Activated CD4-positive, alpha-beta T cell treated with anti-CD3 and anti-CD28 coated beads, Interleukin-2, amount 10 ng/mL, durations not matched to agents 7 days and 5 days (primary cell): ENCODE measurements around the gene GAD2. TPM values are rescaled to one million over a fixed set of nuclear protein-coding genes. Genes with fewer than 3 reads are reported as not detected.

Source experiments
- CTCF ChIA-PET: fragments of 350-600 bp; sonication (Branson Sonifier 250); formaldehyde crosslinking; loops from one replicate; lab custom pipeline; 2021; ENCODE audit warnings: antibody characterized with exemption; lab: Charles Lee
- POLR2A ChIA-PET: fragments of 350-600 bp; sonication (Branson Sonifier 250); formaldehyde crosslinking; loops from one replicate; lab custom pipeline; 2021; ENCODE audit warnings: antibody characterized with exemption; lab: Charles Lee
- DNase-seq: peaks from one replicate; pipeline ENCODE4 v3.0.0-alpha.2; 2020
- H3K27ac Mint-ChIP-seq: one replicate; pipeline ENCODE4 v1.8.0; 2021; ENCODE audit warnings: mild to moderate bottlenecking, moderate library complexity, mixed read lengths
- H3K27me3 Mint-ChIP-seq: one replicate; pipeline ENCODE4 v1.8.0; 2021; ENCODE audit warnings: mixed read lengths
- H3K36me3 Mint-ChIP-seq: one replicate; pipeline ENCODE4 v1.8.0; 2021; ENCODE audit warnings: low read depth, mixed read lengths
- H3K4me1 Mint-ChIP-seq: one replicate; pipeline ENCODE4 v1.8.0; 2021; ENCODE audit warnings: mixed read lengths
- H3K4me3 Mint-ChIP-seq: one replicate; pipeline ENCODE4 v1.8.0; 2021; ENCODE audit warnings: mild to moderate bottlenecking, moderate library complexity, mixed read lengths
- H3K9me3 Mint-ChIP-seq: one replicate; pipeline ENCODE4 v1.8.0; 2021; ENCODE audit warnings: mixed read lengths
- total RNA-seq, 2 experiments: library from RNA; stranded (reverse); gene quantifications; one replicate each; pipeline ENCODE4 v1.2.3, GENCODE V29; 2021

GAD2 gene
- total RNA-seq, 2 experiments from 2014 or later, result not detected

DNA sequence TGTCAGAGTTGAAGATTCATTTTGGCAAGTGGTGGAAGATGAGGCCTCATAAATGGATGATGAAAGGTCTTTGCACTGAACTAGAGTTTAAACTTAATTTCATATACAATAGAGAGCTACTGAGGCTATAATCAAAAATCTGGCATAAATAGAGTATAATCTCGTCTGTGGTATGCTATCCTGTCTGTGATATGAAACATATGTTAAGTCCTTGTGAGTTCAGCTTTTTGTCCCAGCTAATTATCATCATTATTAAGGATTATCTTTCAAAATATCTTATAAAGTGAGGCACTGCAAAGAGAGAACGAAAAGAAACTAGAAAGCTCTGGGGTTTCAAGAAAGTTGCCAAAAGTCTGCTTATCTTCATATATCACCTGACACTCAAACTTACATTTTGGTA is 83.4 kb downstream of the GAD2 start:
- H3K27me3 Mint-ChIP-seq, result peaks cover 6% of the 10 kb centered on the region
- H3K27ac Mint-ChIP-seq, result no peak overlapping the region
- H3K36me3 Mint-ChIP-seq, result no peaks in the 10 kb centered on the region
- H3K4me3 Mint-ChIP-seq, result no peak overlapping the region
- ChIA-PET POLR2A (no interaction called here), CTCF (interaction anchor here (0.6 kb wide), 2 partner anchors 239 to 1032 kb away, joined by 3 to 4 read pairs; no protein-coding TSS in a partner anchor)
- DNase-seq, result no peak
- no peaks in the 10 kb centered on the region for H3K4me1 Mint-ChIP-seq
- no peaks in the 10 kb centered on the region for H3K9me3 Mint-ChIP-seq

DNA sequence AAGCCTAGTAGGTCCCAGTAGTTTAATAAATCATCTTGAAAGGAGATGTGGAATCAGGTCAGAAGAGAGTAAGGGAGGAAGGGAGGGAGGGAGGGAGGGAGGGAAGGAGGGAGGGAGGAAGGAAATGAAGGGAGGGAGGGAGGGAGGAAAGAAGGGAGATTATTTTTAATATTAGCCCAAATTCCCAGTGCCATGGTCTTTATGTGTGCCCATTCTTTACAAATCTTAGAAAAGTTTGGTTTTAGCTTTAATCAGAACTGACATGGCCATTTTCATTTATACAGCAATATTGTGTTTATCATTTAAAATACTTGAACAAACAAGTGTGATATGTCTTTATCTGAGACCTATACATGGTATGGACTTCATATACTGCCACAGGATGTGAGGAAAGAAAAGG is 86.8 kb downstream of the GAD2 start:
- H3K4me1 Mint-ChIP-seq, result no peaks in the 10 kb centered on the region
- no peak overlapping the region for H3K27ac Mint-ChIP-seq
- CTCF ChIA-PET, result interaction anchor here (0.6 kb wide), 1 partner anchor 12 kb away, joined by 3 read pairs; no protein-coding TSS in a partner anchor
- H3K36me3 Mint-ChIP-seq, result no peaks in the 10 kb centered on the region
- POLR2A ChIA-PET, result no interaction called here
- peaks cover 6% of the 10 kb centered on the region for H3K27me3 Mint-ChIP-seq
- no peaks in the 10 kb centered on the region for H3K9me3 Mint-ChIP-seq
- H3K4me3 Mint-ChIP-seq, result no peak overlapping the region
- no peak for DNase-seq

DNA sequence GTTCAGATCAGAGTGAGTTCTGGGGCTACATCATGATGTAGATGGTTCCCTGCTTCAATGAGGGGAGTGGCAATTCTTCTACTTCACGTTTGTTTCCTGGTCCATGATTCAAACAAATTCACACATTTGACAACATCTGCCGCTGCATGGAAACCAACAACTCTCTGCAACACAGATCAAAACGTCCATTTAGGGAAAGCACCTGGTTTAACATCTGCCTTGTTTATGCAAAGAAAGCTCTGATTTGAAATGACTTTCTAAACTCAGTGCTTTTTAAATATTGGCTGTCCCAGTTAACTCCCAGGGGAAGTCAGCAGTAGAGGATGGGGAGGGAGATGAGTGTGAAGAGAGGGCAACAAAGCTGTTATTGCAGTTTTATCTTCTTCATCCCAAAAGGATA is 93.8 kb downstream of the GAD2 start:
- no peak for DNase-seq
- ChIA-PET POLR2A (no interaction called here), CTCF (no interaction called here)
- H3K4me3 Mint-ChIP-seq, result no peak overlapping the region
- no peaks in the 10 kb centered on the region for H3K4me1 Mint-ChIP-seq
- H3K9me3 Mint-ChIP-seq, result no peaks in the 10 kb centered on the region
- H3K27ac Mint-ChIP-seq, result no peak overlapping the region
- no peaks in the 10 kb centered on the region for H3K36me3 Mint-ChIP-seq
- peaks cover 17% of the 10 kb centered on the region for H3K27me3 Mint-ChIP-seq

DNA sequence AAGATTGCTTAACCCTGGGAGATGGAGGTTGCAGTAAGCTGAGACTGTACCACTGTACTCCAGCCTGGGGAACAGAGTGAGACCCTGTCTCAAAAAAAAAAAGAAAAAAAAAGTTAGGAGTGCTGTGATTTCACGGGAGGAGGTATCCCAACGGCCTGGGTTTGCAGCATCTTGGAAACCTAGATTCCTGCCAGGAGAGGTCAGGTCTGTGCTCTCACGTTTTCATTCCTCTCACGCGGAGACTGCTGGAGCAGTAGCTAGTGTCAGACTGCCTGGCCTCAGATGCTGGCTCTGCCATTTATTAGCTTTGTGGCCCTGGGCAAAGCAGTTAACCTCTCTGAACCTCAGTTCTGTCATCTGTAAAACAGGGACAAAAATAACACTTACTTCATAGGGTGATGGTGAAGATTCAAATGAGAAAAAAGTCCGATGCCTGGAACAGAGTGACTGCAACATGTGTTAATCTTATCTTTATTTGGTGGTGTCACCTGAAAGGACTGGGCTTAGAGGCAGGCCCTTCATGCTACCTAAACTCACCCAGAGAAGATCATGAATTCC is 94.9 kb downstream of the GAD2 start:
- Mint-ChIP-seq H3K36me3 (no peaks in the 10 kb centered on the region), H3K4me1 (no peaks in the 10 kb centered on the region), H3K4me3 (no peak overlapping the region), H3K27me3 (peaks cover 17% of the 10 kb centered on the region), H3K9me3 (no peaks in the 10 kb centered on the region), H3K27ac (no peak overlapping the region)
- DNase-seq, result no peak
- ChIA-PET POLR2A (no interaction called here), CTCF (no interaction called here)

DNA sequence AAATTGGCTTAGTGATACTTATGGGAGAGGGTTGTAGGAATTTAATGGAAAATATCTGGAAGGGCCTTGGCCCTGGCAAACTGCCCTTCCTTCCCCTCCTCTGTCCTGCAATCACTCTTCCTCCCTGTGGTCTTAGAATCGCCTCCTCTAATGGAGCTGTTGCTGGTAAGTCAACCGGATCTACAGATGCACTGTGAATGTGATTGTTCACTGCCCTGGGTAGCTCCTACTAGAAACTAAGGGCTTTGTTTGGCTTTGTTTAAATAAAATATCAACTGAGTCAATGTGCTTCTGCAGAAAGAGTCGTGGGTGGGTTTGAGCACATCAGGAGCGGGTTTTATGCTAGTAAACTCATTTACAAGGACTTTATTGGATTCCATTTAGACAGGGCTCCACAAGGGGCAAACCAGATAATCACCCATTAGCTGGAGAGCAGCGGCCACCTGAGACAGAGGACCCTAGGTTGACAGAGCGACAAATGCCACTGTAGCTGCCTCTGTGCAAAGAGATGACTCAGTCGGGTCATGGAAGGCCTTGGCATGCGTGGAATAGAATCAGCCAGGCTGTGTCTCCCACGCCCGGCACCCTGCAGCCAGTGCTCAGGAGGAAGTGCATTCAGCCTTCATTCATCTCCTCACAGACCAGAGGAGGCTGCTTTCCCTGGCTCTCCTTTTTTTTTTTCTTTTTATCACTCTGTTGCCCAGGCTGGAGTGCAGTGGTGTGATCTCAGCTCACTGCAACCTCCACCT is 97.9 kb downstream of the GAD2 start:
- POLR2A ChIA-PET, result interaction anchor here (0.5 to 0.6 kb wide), 2 partner anchors 37 to 589 kb away, joined by 3 to 6 read pairs; no protein-coding TSS in a partner anchor
- Mint-ChIP-seq H3K27ac (no peak overlapping the region), H3K36me3 (no peaks in the 10 kb centered on the region), H3K27me3 (peaks cover 7% of the 10 kb centered on the region), H3K4me3 (no peak overlapping the region), H3K4me1 (no peaks in the 10 kb centered on the region), H3K9me3 (no peaks in the 10 kb centered on the region)
- DNase-seq, result no peak
- CTCF ChIA-PET, result interaction anchor here (0.6 kb wide), 1 partner anchor 161 kb away, joined by 3 read pairs; no protein-coding TSS in a partner anchor

DNA sequence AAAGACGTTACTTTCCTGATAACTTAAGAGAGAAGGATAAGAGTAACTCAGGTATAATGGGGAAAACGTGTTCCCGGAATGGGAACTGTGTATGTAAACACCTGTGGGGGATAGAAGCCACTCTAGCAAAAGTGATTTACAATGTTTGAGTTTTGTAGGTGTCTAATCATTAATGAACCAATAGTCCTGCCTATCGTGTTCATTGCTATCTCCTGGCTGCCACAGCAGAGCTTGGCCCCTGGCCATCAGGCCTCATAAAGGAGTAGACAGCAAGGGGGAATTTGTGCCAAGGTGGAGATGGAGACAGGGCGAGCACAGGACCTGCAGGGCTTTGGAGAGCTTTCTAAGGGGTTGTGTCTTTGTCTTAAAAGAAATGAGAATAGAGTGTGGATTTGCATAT is 102.1 kb downstream of the GAD2 start:
- ChIA-PET POLR2A (no interaction called here), CTCF (no interaction called here)
- H3K4me1 Mint-ChIP-seq, result no peaks in the 10 kb centered on the region
- H3K36me3 Mint-ChIP-seq, result no peaks in the 10 kb centered on the region
- peaks cover 7% of the 10 kb centered on the region for H3K27me3 Mint-ChIP-seq
- DNase-seq, result no peak
- H3K9me3 Mint-ChIP-seq, result no peaks in the 10 kb centered on the region
- H3K4me3 Mint-ChIP-seq, result no peak overlapping the region
- no peak overlapping the region for H3K27ac Mint-ChIP-seq

DNA sequence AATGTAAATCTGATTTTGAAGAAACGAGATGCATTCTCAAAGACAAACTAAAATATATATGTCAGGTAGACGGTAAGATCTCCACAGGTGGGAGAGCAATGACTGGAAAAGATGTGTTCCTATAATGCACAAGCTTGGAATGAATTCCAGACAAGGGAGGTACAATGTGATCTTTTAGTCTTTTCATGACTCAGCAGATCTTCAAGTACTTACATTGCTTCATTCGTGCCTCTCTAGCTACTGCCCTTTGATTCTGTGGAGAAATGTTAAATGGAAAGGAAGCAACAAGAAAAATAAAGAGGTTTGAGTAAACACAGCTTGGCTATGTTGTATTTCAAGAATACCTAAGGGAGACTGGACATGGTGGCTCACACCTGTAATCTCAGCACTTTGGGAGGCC is 106.6 kb downstream of the GAD2 start:
- CTCF ChIA-PET, result no interaction called here
- Mint-ChIP-seq H3K36me3 (no peaks in the 10 kb centered on the region), H3K4me3 (no peak overlapping the region), H3K4me1 (no peaks in the 10 kb centered on the region), H3K27ac (no peak overlapping the region), H3K27me3 (peaks cover 14% of the 10 kb centered on the region), H3K9me3 (no peaks in the 10 kb centered on the region)
- no peak for DNase-seq
- POLR2A ChIA-PET, result no interaction called here

DNA sequence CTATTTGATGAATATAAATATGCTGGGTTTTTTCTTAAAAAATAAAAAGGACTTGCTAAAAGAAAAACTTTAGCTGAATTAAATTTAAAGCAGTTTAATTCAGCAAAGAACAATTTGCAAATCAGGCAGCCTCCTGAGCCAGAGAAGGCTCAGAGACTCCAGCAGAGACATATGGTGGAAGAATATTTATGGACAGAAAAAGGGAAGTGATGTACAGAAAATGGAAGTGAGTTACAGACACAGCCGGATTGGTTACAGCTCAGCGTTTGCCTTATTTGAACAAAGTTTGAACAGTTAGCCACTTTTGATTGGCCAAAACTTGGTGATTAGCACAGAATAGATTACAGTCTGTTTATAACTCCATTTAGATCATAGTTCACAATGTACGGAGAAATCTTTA is 110.3 kb downstream of the GAD2 start:
- no peak for DNase-seq
- ChIA-PET POLR2A (no interaction called here), CTCF (no interaction called here)
- H3K27me3 Mint-ChIP-seq, result peaks cover 13% of the 10 kb centered on the region
- H3K4me3 Mint-ChIP-seq, result no peak overlapping the region
- no peaks in the 10 kb centered on the region for H3K36me3 Mint-ChIP-seq
- H3K9me3 Mint-ChIP-seq, result no peaks in the 10 kb centered on the region
- H3K27ac Mint-ChIP-seq, result no peak overlapping the region
- H3K4me1 Mint-ChIP-seq, result peaks cover 3% of the 10 kb centered on the region

DNA sequence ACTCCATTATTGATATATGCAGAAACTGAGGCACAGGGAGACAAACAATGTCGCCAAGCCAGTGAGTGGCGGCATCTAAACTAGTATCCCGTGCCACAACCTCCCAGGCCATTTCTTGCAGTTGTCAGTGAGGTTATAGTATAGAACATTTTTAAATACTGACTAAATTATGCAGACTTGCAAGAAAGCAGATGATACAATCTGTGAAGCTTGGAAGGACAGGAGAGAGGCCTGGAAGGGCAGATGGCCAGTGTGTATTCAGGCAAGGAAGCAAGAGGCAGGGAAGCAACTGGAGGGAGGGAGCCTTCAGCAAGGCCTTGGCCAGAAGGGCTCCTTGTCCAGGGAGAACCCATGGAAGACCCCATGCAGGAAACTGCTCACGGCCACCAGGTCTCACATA is 111.2 kb downstream of the GAD2 start:
- no peak for DNase-seq
- CTCF ChIA-PET, result no interaction called here
- Mint-ChIP-seq H3K4me1 (peaks cover 3% of the 10 kb centered on the region), H3K36me3 (no peaks in the 10 kb centered on the region), H3K9me3 (no peaks in the 10 kb centered on the region), H3K27me3 (peaks cover 9% of the 10 kb centered on the region), H3K27ac (no peak overlapping the region), H3K4me3 (no peak overlapping the region)
- POLR2A ChIA-PET, result no interaction called here

DNA sequence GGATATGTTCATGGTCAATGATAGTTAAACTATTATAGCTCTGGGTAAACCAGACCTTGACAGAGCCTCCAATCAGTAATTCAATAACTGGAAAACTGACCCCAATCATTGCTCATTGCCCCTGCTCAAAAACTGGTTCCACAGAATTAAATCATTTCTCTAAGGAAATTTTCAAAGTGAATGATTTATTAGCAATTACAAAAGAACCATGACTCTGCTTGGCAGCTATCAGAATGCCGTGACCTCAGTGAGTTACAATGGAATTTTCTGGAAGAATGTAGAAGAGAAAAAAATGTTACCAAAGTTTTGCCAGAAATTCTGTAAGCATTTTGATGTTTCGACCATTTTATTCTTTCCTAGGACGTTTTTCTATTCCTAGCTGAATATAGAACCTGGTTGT is 114.8 kb downstream of the GAD2 start:
- Mint-ChIP-seq H3K4me1 (peaks cover 13% of the 10 kb centered on the region), H3K27me3 (peaks cover 9% of the 10 kb centered on the region), H3K36me3 (peaks cover 5% of the 10 kb centered on the region), H3K9me3 (peaks cover 6% of the 10 kb centered on the region), H3K4me3 (no peak overlapping the region), H3K27ac (no peak overlapping the region)
- POLR2A ChIA-PET, result no interaction called here
- DNase-seq, result no peak
- CTCF ChIA-PET, result no interaction called here

DNA sequence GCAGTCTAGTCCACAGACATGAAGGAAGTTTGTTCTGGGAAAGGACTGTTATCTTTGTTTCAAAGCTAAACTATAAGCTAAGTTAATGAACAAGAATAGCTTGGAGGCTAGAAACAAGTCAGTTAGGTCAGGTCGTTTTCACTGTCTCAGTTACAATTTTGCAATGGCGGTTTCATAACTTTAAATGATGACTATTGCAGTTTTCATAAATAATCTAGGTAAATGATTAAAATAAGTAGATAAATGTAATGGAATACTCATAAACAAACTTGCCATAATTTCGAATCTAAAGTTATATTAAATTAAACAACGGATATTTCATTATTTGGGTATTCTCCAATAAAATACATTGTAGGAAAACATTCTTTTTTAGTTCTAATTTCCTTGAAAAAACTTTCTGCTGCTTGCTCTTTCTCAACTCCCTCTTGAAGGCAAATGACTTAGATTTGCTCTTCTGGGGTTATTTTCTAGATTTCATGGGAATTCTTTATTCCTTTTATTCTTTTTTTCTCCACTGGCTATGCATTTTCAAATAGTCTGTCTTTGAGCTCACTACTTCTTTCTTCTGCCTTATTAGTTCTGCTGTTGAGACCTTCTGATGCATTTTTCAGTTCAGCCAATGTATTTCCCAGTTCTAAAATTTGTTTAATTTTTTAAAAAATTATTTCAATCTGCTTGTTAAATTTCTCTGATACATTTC is 117.8 kb downstream of the GAD2 start:
- H3K9me3 Mint-ChIP-seq, result peaks cover 6% of the 10 kb centered on the region
- H3K4me3 Mint-ChIP-seq, result no peak overlapping the region
- H3K27ac Mint-ChIP-seq, result no peak overlapping the region
- POLR2A ChIA-PET, result no interaction called here
- H3K27me3 Mint-ChIP-seq, result peaks cover 3% of the 10 kb centered on the region
- no peak for DNase-seq
- peaks cover 5% of the 10 kb centered on the region for H3K36me3 Mint-ChIP-seq
- CTCF ChIA-PET, result interaction anchor here (0.9 to 1.7 kb wide), 2 partner anchors 182 to 223 kb away, joined by 3 read pairs; no protein-coding TSS in a partner anchor
- peaks cover 15% of the 10 kb centered on the region for H3K4me1 Mint-ChIP-seq

DNA sequence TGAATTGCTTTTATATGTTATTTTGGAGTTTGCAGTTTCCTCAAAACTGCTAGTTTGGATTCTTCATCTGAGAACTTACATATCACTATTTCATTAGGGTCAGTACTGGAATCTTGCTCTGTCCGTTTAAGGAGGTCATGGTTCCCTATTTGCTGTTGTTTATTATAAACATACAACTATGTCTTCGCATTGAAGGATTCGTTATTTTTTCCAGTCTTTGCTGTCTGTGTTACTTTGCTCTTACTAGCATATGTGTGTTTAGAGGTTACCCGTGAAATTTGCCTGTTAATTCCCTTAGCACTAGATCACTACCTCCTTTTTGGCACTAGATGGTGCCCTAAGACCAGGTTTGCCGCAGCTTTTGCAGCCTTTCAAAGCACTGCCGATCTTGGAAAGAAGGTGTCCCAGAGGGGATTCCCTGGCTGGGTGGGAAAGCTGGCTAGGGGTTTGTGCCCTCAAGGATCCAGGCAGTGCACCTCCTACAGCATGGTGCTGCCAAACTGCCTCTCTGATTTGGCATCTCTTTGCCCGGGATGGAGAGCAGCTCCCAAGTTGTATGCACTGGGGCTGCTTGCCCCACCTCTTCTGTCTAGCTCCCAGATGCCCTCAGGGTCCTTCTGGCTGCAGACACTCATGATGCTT is 118.5 kb downstream of the GAD2 start:
- ChIA-PET POLR2A (interaction anchor here (0.6 kb wide), 1 partner anchor 229 kb away, joined by 5 read pairs; no protein-coding TSS in a partner anchor), CTCF (interaction anchor here (0.5 to 2.1 kb wide), 8 partner anchors 11 to 821 kb away, joined by 3 to 8 read pairs (median 4); no protein-coding TSS in a partner anchor)
- Mint-ChIP-seq H3K9me3 (peaks cover 9% of the 10 kb centered on the region), H3K36me3 (peaks cover 5% of the 10 kb centered on the region), H3K27ac (peak overlapping the region; percentile 68), H3K27me3 (peaks cover 3% of the 10 kb centered on the region), H3K4me1 (peaks cover 12% of the 10 kb centered on the region), H3K4me3 (peak overlapping the region; percentile 59)
- peak; percentile 71 for DNase-seq
